Measurements from ENCODE around the gene HSPA4L.

HSPA4L gene

DNA sequence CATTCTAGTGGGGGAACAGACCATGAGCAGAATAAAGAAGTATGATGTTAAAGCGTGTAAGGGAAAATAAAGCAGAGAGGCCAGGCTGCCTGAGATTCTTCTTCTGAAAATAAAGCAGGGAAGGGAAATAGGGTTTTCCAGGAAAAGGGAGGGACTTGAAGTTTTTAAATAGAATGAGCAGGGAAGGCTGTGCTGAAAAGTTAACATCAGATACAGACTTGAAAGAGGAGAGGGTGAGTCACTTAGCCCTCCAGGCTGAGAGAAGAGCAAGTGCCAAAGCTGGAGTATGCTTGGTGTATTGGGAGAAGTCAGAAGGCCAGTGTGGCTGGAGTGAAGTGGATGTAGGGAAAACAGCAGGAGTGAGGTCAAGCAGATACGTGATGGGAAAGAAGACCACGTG lies 88.6 kb downstream of the HSPA4L start:
- DNase-seq, result no peak

DNA sequence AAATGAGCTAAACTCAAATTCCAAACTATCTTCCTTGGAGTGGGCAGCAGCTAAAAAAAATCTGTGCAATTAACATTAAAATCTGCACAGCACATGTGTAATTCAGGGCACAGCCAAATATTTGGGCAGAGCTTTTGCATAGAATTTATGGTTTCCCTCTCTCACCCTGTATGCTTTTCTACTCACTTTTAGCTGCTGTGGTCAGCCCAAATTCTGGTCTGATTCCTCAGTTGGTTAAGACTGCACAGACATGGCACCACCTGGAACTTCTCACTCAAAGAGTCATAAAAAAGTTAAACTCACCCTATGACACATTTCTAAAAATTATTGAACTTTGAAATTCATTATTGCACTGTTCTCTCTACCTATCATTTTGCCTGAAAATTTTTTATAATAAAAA lies 93.7 kb downstream of the HSPA4L start:
- no peak for DNase-seq

DNA sequence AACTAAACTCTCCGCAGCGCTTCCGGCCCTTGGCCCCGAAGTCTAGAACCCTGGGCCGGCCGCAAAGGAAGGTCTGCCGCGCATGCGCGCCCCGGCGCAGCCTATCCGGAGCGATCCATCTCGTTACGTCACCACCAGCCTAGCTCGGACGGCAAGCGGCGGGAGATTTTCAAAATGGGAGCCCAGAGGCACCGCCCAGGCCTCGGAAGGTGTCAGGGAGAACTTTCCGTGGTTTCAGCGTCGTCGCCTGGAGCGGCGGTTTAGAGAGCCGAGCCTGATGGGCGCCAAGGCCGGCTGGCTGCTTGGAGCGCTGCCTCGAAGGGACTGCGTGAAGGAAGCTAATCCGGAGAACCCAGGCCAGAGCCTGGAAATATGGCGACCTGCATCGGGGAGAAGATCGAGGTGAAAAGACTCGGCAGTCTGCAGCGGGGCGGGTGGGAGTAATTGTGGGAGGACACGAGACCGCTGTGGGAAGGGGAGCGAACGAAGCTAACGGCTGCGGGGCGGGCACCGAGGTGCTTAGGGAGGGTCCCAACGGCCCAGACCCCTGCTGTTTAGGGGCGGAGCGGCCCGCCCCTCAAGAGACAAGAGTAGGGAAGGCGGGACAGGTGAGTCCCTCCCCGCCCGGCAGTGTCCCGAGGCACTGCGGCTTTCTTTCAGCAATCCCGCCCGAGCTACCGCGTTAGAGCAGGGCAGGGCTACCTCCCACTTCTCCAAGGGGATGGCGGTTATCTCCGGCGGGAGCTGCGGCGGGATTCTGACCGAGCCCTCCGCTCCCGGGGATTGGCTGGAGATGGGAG lies 98.8 kb downstream of the HSPA4L start, which contains the start of gene PLK4:
PLK4 (plus strand) TSS at position 131 of the 800 bp plus-strand sequence; CDS start at position 373, 242 bp downstream.
- peak; percentile 97 for DNase-seq

DNA sequence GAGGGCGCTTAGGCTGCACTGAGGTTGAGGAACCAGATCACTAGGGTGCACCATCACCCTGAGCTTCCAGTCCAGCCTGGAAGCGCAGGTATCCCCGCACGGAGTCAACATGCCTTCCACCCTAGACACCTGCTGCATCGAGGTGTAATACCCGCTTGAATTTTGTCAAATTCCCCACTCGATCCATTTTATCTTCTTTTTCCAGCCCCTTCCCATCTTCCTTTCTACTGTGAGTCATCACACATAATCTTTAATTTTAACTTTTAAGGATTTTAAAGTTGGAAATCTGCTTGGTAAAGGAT lies 99.4 kb downstream of the HSPA4L start:
- DNase-seq, result no peak

DNA sequence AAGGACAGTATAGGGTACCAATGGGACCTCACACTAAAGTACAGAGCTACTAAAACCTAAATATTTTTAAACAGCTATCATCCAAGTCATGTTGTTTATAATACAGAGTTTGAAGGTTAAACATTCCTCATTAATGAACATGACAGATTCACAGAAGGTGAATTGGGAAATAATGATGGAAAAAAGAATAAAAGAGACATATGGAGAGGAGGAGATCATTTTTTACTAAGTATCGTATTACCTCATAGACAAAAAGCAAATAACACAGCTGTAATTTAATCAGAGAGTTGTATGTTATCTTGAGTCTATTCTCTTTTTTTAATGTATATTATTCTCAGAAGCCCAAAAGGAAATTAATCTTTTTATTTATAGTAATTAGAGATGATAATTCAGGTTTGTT lies 106.4 kb downstream of the HSPA4L start:
- DNase-seq, result no peak

DNA sequence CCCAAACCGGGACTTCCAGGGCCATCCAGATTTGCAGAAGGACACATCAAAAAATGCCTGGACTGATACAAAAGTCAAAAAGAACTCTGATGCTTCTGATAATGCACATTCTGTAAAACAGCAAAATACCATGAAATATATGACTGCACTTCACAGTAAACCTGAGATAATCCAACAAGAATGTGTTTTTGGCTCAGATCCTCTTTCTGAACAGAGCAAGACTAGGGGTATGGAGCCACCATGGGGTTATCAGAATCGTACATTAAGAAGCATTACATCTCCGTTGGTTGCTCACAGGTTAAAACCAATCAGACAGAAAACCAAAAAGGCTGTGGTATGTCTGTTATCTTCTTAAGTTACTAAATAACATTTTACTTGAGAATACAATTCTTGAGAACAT lies 107.8 kb downstream of the HSPA4L start:
- no peak for DNase-seq

Measured in GDM1 (cell line).